HCT116 (cell line): ENCODE data around the gene PPM1J. TPM values are rescaled to one million over a fixed set of nuclear protein-coding genes. Genes with fewer than 3 reads are reported as not detected.

Source experiments
- ATAC-seq: fragments of 200-7000 bp; cut with Tn5 transposase; 2 replicates; pipeline ENCODE4 v1.9.1; 2020; ENCODE audit warnings: mild to moderate bottlenecking, moderate library complexity
- BruUV-seq: library from RNA; stranded (reverse); fragments of 400-500 nt; replicated peaks from 2 replicates; lab custom pipeline; 2021; lab: Mats Ljungman, UMichigan
- CTCF ChIA-PET: fragments of 300-600 bp; sonication (Branson Sonifier 250); formaldehyde crosslinking; loops from one replicate; lab custom pipeline; 2021; ENCODE audit warnings: antibody characterized with exemption; lab: Charles Lee
- POLR2A ChIA-PET: fragments of 300-600, 350-600 bp; sonication (Branson Sonifier 250); formaldehyde crosslinking; loops from one replicate; lab custom pipeline; 2021; ENCODE audit warnings: antibody characterized with exemption; lab: Charles Lee
- RAD21 ChIA-PET, 2 experiments: fragments of 300-600 bp; sonication (Branson Sonifier 250); formaldehyde crosslinking; loops; one replicate each; lab custom pipeline; 2023; ENCODE audit warnings: low total read pairs in 2 of 2; ENCODE audit not compliant: uncharacterized antibody in 2 of 2, unreplicated experiment in 2 of 2, low non-redundant PET in 1 of 2; lab: Charles Lee
- DNase-seq: peaks from one replicate; pipeline ENCODE4 v3.0.0-alpha.2; 2010; ENCODE audit warnings: low read depth, low spot score
- H2AFZ ChIP-seq: fragments of 200-600 bp; shearing (Covaris generic), sonication (generic); 2 replicates; pipeline ENCODE4 v1.6.1; 2017; ENCODE audit warnings: low read depth, mixed run types, mixed read lengths, antibody characterized with exemption, low read length; ENCODE audit not compliant: poor library complexity, severe bottlenecking
- H3K27ac ChIP-seq: 2 replicates; pipeline ENCODE4 v1.5.1; 2012; ENCODE audit warnings: low read depth, low read length
- H3K27me3 ChIP-seq: fragments of 200-600 bp; sonication (generic); 2 replicates; pipeline ENCODE4 v1.6.1; 2016; ENCODE audit warnings: mixed run types, low read length, mixed read lengths; ENCODE audit not compliant: insufficient read depth
- H3K36me3 ChIP-seq, 2 experiments: fragments of 200-500 bp in 1 of 2; fragments of 200-600 bp in 1 of 2; sonication (Bioruptor generic) in 1 of 2; sonication (generic) in 1 of 2; 2 replicates each; pipeline versions ENCODE4 v1.5.1 to v1.6.1; 2014 to 2016; ENCODE audit warnings: low read length in 2 of 2, inconsistent platforms in 1 of 2, mixed read lengths in 1 of 2, mixed run types in 1 of 2; ENCODE audit not compliant: insufficient read depth in 2 of 2, control insufficient read depth in 1 of 2
- H3K4me1 ChIP-seq, 2 experiments: fragments of 200-600 bp in 1 of 2; sonication (generic) in 1 of 2; 2 replicates each; pipeline versions ENCODE4 v1.5.1 to v1.6.1; 2012 to 2017; ENCODE audit warnings: low read length in 2 of 2, inconsistent platforms in 1 of 2, mild to moderate bottlenecking in 1 of 2, mixed read lengths in 1 of 2, mixed run types in 1 of 2, moderate library complexity in 1 of 2; ENCODE audit not compliant: insufficient read depth in 2 of 2, control insufficient read depth in 1 of 2
- H3K4me2 ChIP-seq: fragments of 200-600 bp; sonication (generic); 2 replicates; pipeline ENCODE4 v1.6.1; 2017; ENCODE audit warnings: mixed run types, low read length, mixed read lengths
- H3K4me3 ChIP-seq, 2 experiments: fragments of 200-600 bp in 1 of 2; sonication (generic) in 1 of 2; replicated peaks in 1 of 2; 2 replicates each; pipeline ENCODE4 v1.5.1; 2011 to 2016; ENCODE audit warnings: low read length in 2 of 2, control low read depth in 1 of 2, low read depth in 1 of 2, mild to moderate bottlenecking in 1 of 2, mixed read lengths in 1 of 2, mixed run types in 1 of 2
- H3K79me2 ChIP-seq: fragments of 200-600 bp; sonication (generic); 2 replicates; pipeline ENCODE4 v1.6.1; 2017; ENCODE audit warnings: mild to moderate bottlenecking, mixed run types, low read length, moderate library complexity, mixed read lengths; ENCODE audit not compliant: insufficient read depth
- H3K9ac ChIP-seq: fragments of 200-600 bp; sonication (generic); 2 replicates; pipeline ENCODE4 v1.6.1; 2016; ENCODE audit warnings: low read length, mixed read lengths
- H3K9me2 ChIP-seq: fragments of 200-600 bp; sonication (generic), shearing (Covaris generic); 2 replicates; pipeline ENCODE4 v1.6.1; 2017; ENCODE audit warnings: mixed run types, mild to moderate bottlenecking, moderate library complexity; ENCODE audit not compliant: insufficient read depth
- H3K9me3 ChIP-seq, 2 experiments: fragments of 200-500 bp in 1 of 2; fragments of 200-600 bp in 1 of 2; sonication (Bioruptor generic) in 1 of 2; sonication (generic) in 1 of 2; 2 replicates each; pipeline ENCODE4 v1.6.1; 2014 to 2017; ENCODE audit warnings: low read length in 2 of 2, mixed read lengths in 2 of 2, inconsistent platforms in 1 of 2, low read depth in 1 of 2, mild to moderate bottlenecking in 1 of 2, mixed run types in 1 of 2, moderate library complexity in 1 of 2; ENCODE audit not compliant: control insufficient read depth in 1 of 2, insufficient read depth in 1 of 2
- H4K20me1 ChIP-seq: fragments of 200-600 bp; sonication (generic), shearing (Covaris generic); 2 replicates; pipeline ENCODE4 v1.6.1; 2017; ENCODE audit warnings: mixed run types, mild to moderate bottlenecking, moderate library complexity; ENCODE audit not compliant: insufficient read depth
- ATF3 ChIP-seq: IDR thresholded peaks from 2 replicates; pipeline ENCODE4 v1.6.1; 2012
- CTCF ChIP-seq, 3 experiments: fragments of 200-600 bp in 1 of 3; sonication (generic) in 1 of 3; IDR thresholded peaks in 2 of 3; conservative IDR thresholded peaks in 1 of 3; 2 replicates each; pipeline ENCODE4 v1.5.1; 2012 to 2017; ENCODE audit warnings: low read depth in 2 of 3, low read length in 2 of 3, antibody characterized with exemption in 1 of 3, borderline replicate concordance in 1 of 3, control low read depth in 1 of 3, mild to moderate bottlenecking in 1 of 3, mixed read lengths in 1 of 3, mixed run types in 1 of 3, moderate library complexity in 1 of 3; ENCODE audit not compliant: insufficient read depth in 1 of 3
- ELF1 ChIP-seq: IDR thresholded peaks from 2 replicates; pipeline ENCODE4 v1.6.1; 2012; ENCODE audit warnings: low read depth, borderline replicate concordance
- EZH2 ChIP-seq: fragments of 200-600 bp; sonication (generic); IDR thresholded peaks from 2 replicates; pipeline ENCODE4 v1.6.1; 2017; ENCODE audit warnings: antibody characterized with exemption, mixed run types
- EZH2phosphoT487 ChIP-seq: fragments of 200-600 bp; IDR thresholded peaks from 2 replicates; pipeline ENCODE4 v1.6.1; 2018; ENCODE audit warnings: antibody characterized with exemption, borderline replicate concordance
- FOSL1 ChIP-seq: IDR thresholded peaks from 2 replicates; pipeline ENCODE4 v1.6.1; 2012; ENCODE audit warnings: low read depth
- POLR2A ChIP-seq: IDR thresholded peaks from 2 replicates; pipeline ENCODE4 v1.7.0; 2011; ENCODE audit warnings: borderline replicate concordance; ENCODE audit not compliant: insufficient read depth, insufficient read length; ENCODE audit errors: extremely low read depth
- POLR2AphosphoS5 ChIP-seq: IDR thresholded peaks from 2 replicates; pipeline ENCODE4 v1.6.1; 2011; ENCODE audit warnings: mild to moderate bottlenecking, low read depth, low read length, moderate library complexity
- RAD21 ChIP-seq: IDR thresholded peaks from 2 replicates; pipeline ENCODE4 v1.6.1; 2012; ENCODE audit warnings: low read depth, mild to moderate bottlenecking
- REST ChIP-seq: IDR thresholded peaks from 2 replicates; pipeline ENCODE4 v1.6.1; 2012; ENCODE audit warnings: low read depth
- YY1 ChIP-seq: IDR thresholded peaks from 2 replicates; pipeline ENCODE4 v1.6.1; 2011; ENCODE audit warnings: low read length, low read depth, moderate library complexity, mild to moderate bottlenecking; ENCODE audit not compliant: insufficient replicate concordance; ENCODE audit errors: extremely low read depth
- ZFX ChIP-seq: fragments of 450-650 bp; IDR thresholded peaks from 2 replicates; pipeline ENCODE4 v1.6.1; 2017
- ZNF274 ChIP-seq: fragments of 200-500 bp; sonication (Bioruptor generic); IDR thresholded peaks from 2 replicates; pipeline ENCODE4 v1.6.1; 2014; ENCODE audit warnings: mild to moderate bottlenecking, low read depth, low read length, inconsistent platforms
- intact Hi-C: fragments of 100-400 bp; cut with micrococcal nuclease; formaldehyde crosslinking; loops from 2 replicates; pipeline ENCODE4 v1.10.0; 2022
- total RNA-seq: library from RNA; stranded (reverse); gene quantifications from one replicate; pipeline ENCODE4 v1.2.1, GENCODE V29; 2021; ENCODE audit not compliant: unreplicated experiment

Gene PPM1J
- total RNA-seq, 1 experiment from 2014 or later = 7.5 TPM

GRCh38 chr1:112712191-112712590 is 2.9 kb downstream of the PPM1J start:
- POLR2A ChIA-PET = no interaction called here
- no peaks in the 10 kb centered on the region for H3K27me3 ChIP-seq
- H3K27ac ChIP-seq = no peak overlapping the region

More at GRCh38 chr1:112712191-112712590, 2.9 kb downstream of the PPM1J start:
- Histone ChIP-seq H3K4me1 (peaks cover 24 to 39% of the 10 kb centered on the region in 2 experiments), H3K9me2 (no peaks in the 10 kb centered on the region), H4K20me1 (no peaks in the 10 kb centered on the region), H3K4me2 (no peak overlapping the region), H2AFZ (no peak overlapping the region), H3K4me3 (no peak overlapping the region), H3K9me3 (no peaks in the 10 kb centered on the region), H3K36me3 (no peaks in the 10 kb centered on the region), H3K79me2 (no peaks in the 10 kb centered on the region), H3K9ac (no peak overlapping the region)
- no peak for TF ChIP-seq FOSL1
- TF ChIP-seq REST = no peak
- TF ChIP-seq CTCF (IDR thresholded peaks at IDR 0.05 in 2 of 3, conservative IDR thresholded peaks at IDR 0.05 in 1 of 3; ENCODE audit: borderline replicate concordance in 1 of 3, insufficient read depth in 1 of 3, low read depth in 2 of 3, low read length in 2 of 3) = no peak
- TF ChIP-seq YY1 = no peak
- TF ChIP-seq EZH2phosphoT487 = no peak
- TF ChIP-seq POLR2AphosphoS5 = no peak
- no peak for TF ChIP-seq EZH2
- no peak for TF ChIP-seq ATF3
- no peak for TF ChIP-seq ZNF274
- TF ChIP-seq ELF1 = no peak
- no peak for TF ChIP-seq POLR2A
- no peak for TF ChIP-seq RAD21
- no peak for TF ChIP-seq ZFX
- no peak for DNase-seq
- ATAC-seq = no peak
- intact Hi-C loops = no loop called here
- RAD21 ChIA-PET = no interaction called here
- CTCF ChIA-PET = no interaction called here
- no TSS peak for BruUV-seq
